Endothelial cell of umbilical vein (primary cell): ENCODE results near the gene MEF2C. TPM values are rescaled to one million over a fixed set of nuclear protein-coding genes. Genes with fewer than 3 reads are reported as not detected.
A peak's percentile ranks its signal among the peaks of the same experiment; 100 is the strongest.

ENCODE experiments used
- BruUV-seq: library from RNA; stranded (reverse); fragments of 400-500 nt; replicated peaks from 2 replicates; lab custom pipeline; 2021; lab: Mats Ljungman, UMichigan
- CTCF ChIA-PET: fragments of 300-600, 350-600 bp; sonication (Branson Sonifier 250); formaldehyde crosslinking; loops from one replicate; lab custom pipeline; 2021; ENCODE audit warnings: antibody characterized with exemption, inconsistent platforms; lab: Charles Lee
- POLR2A ChIA-PET: fragments of 300-600, 350-600 bp; sonication (Branson Sonifier 250); formaldehyde crosslinking; loops from one replicate; lab custom pipeline; 2021; ENCODE audit warnings: antibody characterized with exemption, inconsistent platforms; lab: Charles Lee
- DNase-seq: peaks from one replicate; pipeline ENCODE4 v3.0.0-alpha.2; 2011; ENCODE audit warnings: low read depth, low spot score
- FAIRE-seq: peaks from 2 replicates; lab custom pipeline; 2011; peaks lifted over from hg19 to GRCh38; lab: Jason Lieb, UNC
- H2AFZ ChIP-seq: 2 replicates; pipeline ENCODE4 v1.6.0; 2012; ENCODE audit warnings: low read depth, low read length, control low read depth, inconsistent platforms
- H3K27ac ChIP-seq: 2 replicates; pipeline ENCODE4 v1.5.1; 2011; ENCODE audit warnings: low read depth, mild to moderate bottlenecking, control low read depth, low read length, moderate library complexity; ENCODE audit not compliant: insufficient read depth
- H3K27me3 ChIP-seq, 2 experiments: 2 replicates each; pipeline versions ENCODE4 v1.6.0 to v1.6.1; 2011; ENCODE audit warnings: low read length in 2 of 2, mixed read lengths in 1 of 2; ENCODE audit not compliant: control insufficient read depth in 2 of 2, insufficient read depth in 2 of 2
- H3K36me3 ChIP-seq, 2 experiments: 2 replicates in 1 of 2; 3 replicates in 1 of 2; pipeline ENCODE4 v1.5.1; 2011; ENCODE audit warnings: low read length in 2 of 2, mild to moderate bottlenecking in 1 of 2, moderate library complexity in 1 of 2; ENCODE audit not compliant: control insufficient read depth in 2 of 2, insufficient read depth in 2 of 2; ENCODE audit errors: extremely low read depth in 1 of 2
- H3K4me1 ChIP-seq: 3 replicates; pipeline ENCODE4 v1.5.1; 2011; ENCODE audit warnings: mild to moderate bottlenecking, low read length; ENCODE audit not compliant: control insufficient read depth, insufficient read depth; ENCODE audit errors: extremely low read depth
- H3K4me2 ChIP-seq: 2 replicates; pipeline ENCODE4 v1.6.1; 2011; ENCODE audit warnings: low read length, control low read depth, mixed read lengths; ENCODE audit not compliant: insufficient read depth
- H3K4me3 ChIP-seq, 3 experiments: fragments of 200-600 bp in 1 of 3; sonication (generic), shearing (Covaris generic) in 1 of 3; replicated peaks in 1 of 3; 2 replicates each; pipeline ENCODE4 v1.5.1; 2011 to 2016; ENCODE audit warnings: control low read depth in 3 of 3, low read length in 3 of 3, mild to moderate bottlenecking in 2 of 3, inconsistent platforms in 1 of 3, low read depth in 1 of 3, moderate library complexity in 1 of 3; ENCODE audit not compliant: insufficient read depth in 1 of 3
- H3K79me2 ChIP-seq: 2 replicates; pipeline ENCODE4 v1.6.0; 2012; ENCODE audit warnings: low read length, inconsistent platforms; ENCODE audit not compliant: control insufficient read depth, insufficient read depth
- H3K9ac ChIP-seq: replicated peaks from 2 replicates; pipeline ENCODE3; 2011; ENCODE audit warnings: low read length, control low read depth; ENCODE audit not compliant: insufficient read depth; ENCODE audit errors: extremely low read depth
- H3K9me1 ChIP-seq: replicated peaks from 3 replicates; pipeline ENCODE4 v1.6.0; 2011; ENCODE audit warnings: mild to moderate bottlenecking, low read length; ENCODE audit not compliant: control insufficient read depth, insufficient read depth; ENCODE audit errors: extremely low read depth
- H3K9me3 ChIP-seq: replicated peaks from 2 replicates; pipeline ENCODE4 v1.5.1; 2012; ENCODE audit warnings: low read length, inconsistent platforms; ENCODE audit not compliant: control insufficient read depth, insufficient read depth
- H4K20me1 ChIP-seq: replicated peaks from 2 replicates; pipeline ENCODE3; 2011; ENCODE audit warnings: mild to moderate bottlenecking, low read length; ENCODE audit not compliant: control insufficient read depth, insufficient read depth; ENCODE audit errors: extremely low read depth
- EZH2 ChIP-seq: IDR thresholded peaks from 2 replicates; pipeline ENCODE4 v1.6.1; 2012; ENCODE audit warnings: borderline replicate concordance, low read depth, mild to moderate bottlenecking, moderate library complexity, low read length, inconsistent platforms; ENCODE audit not compliant: severe bottlenecking
- FOS ChIP-seq: IDR thresholded peaks from 2 replicates; pipeline ENCODE4 v1.6.1; 2011; ENCODE audit warnings: mild to moderate bottlenecking, low read length, moderate library complexity, borderline replicate concordance; ENCODE audit not compliant: insufficient read depth
- GATA2 ChIP-seq: IDR thresholded peaks from 2 replicates; pipeline ENCODE4 v1.7.0; 2011; ENCODE audit warnings: low read depth, mild to moderate bottlenecking, moderate library complexity, mixed read lengths, low read length; ENCODE audit not compliant: insufficient read length, insufficient read depth
- MAX ChIP-seq: IDR thresholded peaks from 2 replicates; pipeline ENCODE4 v1.6.1; 2011; ENCODE audit not compliant: insufficient read depth, insufficient read length
- POLR2A ChIP-seq: IDR thresholded peaks from 2 replicates; pipeline ENCODE4 v1.6.1; 2012; ENCODE audit warnings: low read depth, mild to moderate bottlenecking, control low read depth, low read length
- dilution Hi-C: fragments of 300-500 bp; cut with MboI; formaldehyde crosslinking; loops from one replicate; pipeline ENCODE4 v1.15.0; 2019; ENCODE audit warnings: low sequenced_read_pairs; ENCODE audit not compliant: extremely low pct_ligation_motif_present
- intact Hi-C: fragments of 100-400 bp; cut with micrococcal nuclease; formaldehyde crosslinking; loops from one replicate; pipeline ENCODE4 v1.10.0; 2022
- polyA plus RNA-seq, 4 experiments: library from polyadenylated mRNA; depleted of rRNA in 3 of 4; stranded (reverse) in 3 of 4; unstranded in 1 of 4; fragments of >200 nt; gene quantifications; 2 replicates each; pipeline versions ENCODE4 v1.2.1 to v1.2.3, GENCODE V29; 2011 to 2012; ENCODE audit warnings: missing spikeins in 1 of 4
- total RNA-seq: library from RNA; stranded (reverse); gene quantifications from 2 replicates; pipeline ENCODE4 v1.2.3, GENCODE V29; 2021

The MEF2C gene
- total and polyA plus RNA-seq, 2 donors (not counting 3 experiments of a cell fraction or from before 2014, with no cell fraction given): 21.2 to 67.7 TPM

DNA sequence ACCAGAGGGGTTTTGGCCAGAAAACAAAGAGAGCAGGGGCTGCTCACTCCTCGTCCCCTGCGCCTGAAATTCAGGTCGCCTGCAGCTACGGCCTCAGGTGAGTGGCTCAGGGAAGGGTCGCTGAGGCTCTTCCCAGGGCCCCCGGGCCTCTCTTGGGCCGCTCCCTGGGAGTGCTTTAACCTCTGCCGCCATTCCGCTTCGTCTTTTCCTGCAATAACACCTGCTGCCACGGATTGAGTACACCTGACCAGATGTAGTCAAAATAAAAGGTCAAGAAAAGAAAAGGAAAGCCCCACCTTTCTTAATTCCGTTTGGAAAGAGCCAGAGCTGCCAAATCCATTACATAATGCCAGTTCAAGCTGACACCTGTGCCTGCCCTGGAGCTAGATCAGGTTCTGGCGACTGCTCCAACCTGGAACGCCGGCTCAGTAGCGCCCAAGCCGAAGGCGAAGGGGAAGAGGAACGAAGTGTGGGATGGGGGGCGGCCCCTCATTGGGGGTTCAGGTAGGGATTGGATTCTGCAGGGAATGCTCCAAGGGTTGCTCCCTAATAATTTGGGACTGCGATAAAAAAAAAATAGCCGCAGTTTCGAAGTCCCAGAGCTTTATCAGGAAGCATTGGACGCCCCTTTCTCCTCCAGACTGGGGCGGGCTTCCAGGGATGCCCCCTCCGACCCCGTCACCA is 193.9 kb downstream of the MEF2C start:
- dilution Hi-C loops: loop anchor here (25.0 kb wide), 1 partner anchor 552 kb away; no protein-coding TSS in a partner anchor
- H4K20me1 ChIP-seq: no peaks in the 10 kb centered on the region
- H3K9ac ChIP-seq: no peak overlapping the region
- BruUV-seq: no TSS peak
- H3K4me1 ChIP-seq: peaks cover 7% of the 10 kb centered on the region
- ChIA-PET POLR2A (no interaction called here), CTCF (interaction anchor here (1.4 to 6.0 kb wide), 6 partner anchors 9 to 909 kb away, joined by 3 to 255 read pairs (median 12); no protein-coding TSS in a partner anchor)
- H3K4me3 ChIP-seq: no peak overlapping the region
- H3K79me2 ChIP-seq: no peaks in the 10 kb centered on the region
- H3K36me3 ChIP-seq: no peaks in the 10 kb centered on the region
- FAIRE-seq (no peak), DNase-seq (no peak)
- TF ChIP-seq FOS (no peak), EZH2 (no peak), GATA2 (no peak), POLR2A (no peak)
- peaks cover 95 to 100% of the 10 kb centered on the region in 2 experiments for H3K27me3 ChIP-seq
- H3K27ac ChIP-seq: no peak overlapping the region
- H3K4me2 ChIP-seq: no peak overlapping the region
- H3K9me1 ChIP-seq: no peaks in the 10 kb centered on the region
- intact Hi-C loops: no loop called here
- H2AFZ ChIP-seq: no peak overlapping the region
- no peaks in the 10 kb centered on the region for H3K9me3 ChIP-seq

DNA sequence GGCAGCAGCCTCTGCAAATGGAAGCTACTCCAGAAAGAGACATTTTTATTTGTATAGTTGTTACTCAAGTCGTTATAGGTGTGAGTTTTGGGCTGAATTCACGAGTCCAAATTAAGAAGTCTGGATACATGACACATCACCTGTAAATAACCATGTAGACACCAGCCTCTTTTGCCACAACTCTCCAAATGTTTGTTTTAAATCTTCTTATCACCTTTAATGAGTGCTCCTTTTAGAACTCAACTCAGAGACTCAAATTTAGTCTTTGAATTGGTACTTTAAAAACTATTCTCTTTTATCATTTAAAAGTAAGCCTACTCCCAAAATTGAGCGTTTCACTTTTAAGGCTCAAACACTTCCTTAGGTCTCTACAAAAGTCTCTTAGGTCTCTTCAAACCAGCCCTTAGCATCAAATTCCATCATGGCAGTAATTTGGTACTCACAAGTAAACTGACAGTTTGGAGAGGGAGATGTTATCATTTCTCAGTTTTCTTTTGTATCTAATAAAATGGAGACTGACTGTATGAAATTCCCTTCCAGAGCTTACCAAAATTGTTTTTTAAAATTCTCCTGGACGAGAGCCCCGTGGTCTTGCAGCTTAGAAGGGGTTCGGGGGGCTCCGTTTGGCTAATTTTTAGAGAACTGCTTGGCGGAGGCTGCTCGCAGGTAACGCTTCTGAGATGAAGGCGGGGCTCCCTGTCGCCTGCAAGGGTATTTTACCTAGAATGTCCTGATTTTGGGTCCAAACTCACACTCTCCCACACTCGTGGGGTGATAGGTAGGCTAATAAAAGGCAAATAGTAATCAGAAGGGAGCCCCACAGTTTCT is 194.6 kb downstream of the MEF2C start:
- no peak overlapping the region for H3K4me2 ChIP-seq
- POLR2A ChIA-PET: no interaction called here
- H3K4me3 ChIP-seq: no peak overlapping the region
- no peaks in the 10 kb centered on the region for H3K9me1 ChIP-seq
- intact Hi-C loops (no loop called here), dilution Hi-C loops (loop anchor here (25.0 kb wide), 1 partner anchor 551 kb away; no protein-coding TSS in a partner anchor)
- peaks cover 7% of the 10 kb centered on the region for H3K4me1 ChIP-seq
- no peaks in the 10 kb centered on the region for H3K36me3 ChIP-seq
- H3K9ac ChIP-seq: no peak overlapping the region
- BruUV-seq: no TSS peak
- FAIRE-seq: no peak
- H3K27me3 ChIP-seq: peaks cover 95 to 100% of the 10 kb centered on the region in 2 experiments
- no peak for DNase-seq
- H3K9me3 ChIP-seq: no peaks in the 10 kb centered on the region
- H3K79me2 ChIP-seq: no peaks in the 10 kb centered on the region
- CTCF ChIA-PET: interaction anchor here (1.0 to 6.0 kb wide), 4 partner anchors 8 to 908 kb away, joined by 3 to 255 read pairs (median 16); no protein-coding TSS in a partner anchor
- TF ChIP-seq FOS: no peak
- peak; percentile 21 for TF ChIP-seq EZH2
- no peak for TF ChIP-seq MAX
- TF ChIP-seq POLR2A: no peak
- H4K20me1 ChIP-seq: no peaks in the 10 kb centered on the region
- H2AFZ ChIP-seq: no peak overlapping the region
- no peak overlapping the region for H3K27ac ChIP-seq
